Epithelial cell of proximal tubule (primary cell): ENCODE data around the gene ZNF33A. TPM values are rescaled to one million over a fixed set of nuclear protein-coding genes. Genes with fewer than 3 reads are reported as not detected.

Experiments
- DNase-seq: peaks from one replicate; pipeline ENCODE4 v3.0.0-alpha.2; 2011; ENCODE audit warnings: low read depth
- H3K4me3 ChIP-seq: 2 replicates; pipeline ENCODE4 v1.5.1; 2011; ENCODE audit warnings: low read depth, mild to moderate bottlenecking, low read length
- total RNA-seq: library from RNA; depleted of rRNA; stranded (reverse); fragments of >200 nt; gene quantifications from 2 replicates; pipeline ENCODE4 v1.2.3, GENCODE V29; 2015
- TF ChIP-seq, protein P1 (sequence below): conservative IDR thresholded peaks from 2 replicates; pipeline ENCODE4 v1.5.1; 2012; ENCODE audit warnings: low read depth, mild to moderate bottlenecking, low read length

ZNF33A gene
- total RNA-seq, 1 donor from 2014 or later, result 14.0 TPM

DNA sequence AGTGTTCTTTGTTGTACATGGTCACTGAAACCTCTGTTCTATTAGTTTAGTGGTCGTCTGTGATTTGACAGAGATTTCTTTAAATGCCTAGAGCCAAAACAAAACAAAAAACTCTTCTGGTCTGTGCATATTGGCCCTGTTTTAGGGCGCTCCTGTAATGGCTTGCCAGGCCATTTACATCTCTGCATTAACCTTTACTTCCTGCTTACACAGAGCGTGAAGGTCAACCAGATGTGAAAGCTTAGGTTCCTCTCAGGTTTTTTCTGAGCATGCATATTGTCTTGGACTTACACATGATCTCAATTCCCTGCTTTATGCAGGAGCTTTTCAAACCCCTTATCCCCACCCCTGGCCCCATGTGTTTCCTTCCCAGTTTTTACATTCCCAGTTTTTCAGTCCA lies 93.3 kb downstream of the ZNF33A start:
- TF ChIP-seq, protein P1, sequence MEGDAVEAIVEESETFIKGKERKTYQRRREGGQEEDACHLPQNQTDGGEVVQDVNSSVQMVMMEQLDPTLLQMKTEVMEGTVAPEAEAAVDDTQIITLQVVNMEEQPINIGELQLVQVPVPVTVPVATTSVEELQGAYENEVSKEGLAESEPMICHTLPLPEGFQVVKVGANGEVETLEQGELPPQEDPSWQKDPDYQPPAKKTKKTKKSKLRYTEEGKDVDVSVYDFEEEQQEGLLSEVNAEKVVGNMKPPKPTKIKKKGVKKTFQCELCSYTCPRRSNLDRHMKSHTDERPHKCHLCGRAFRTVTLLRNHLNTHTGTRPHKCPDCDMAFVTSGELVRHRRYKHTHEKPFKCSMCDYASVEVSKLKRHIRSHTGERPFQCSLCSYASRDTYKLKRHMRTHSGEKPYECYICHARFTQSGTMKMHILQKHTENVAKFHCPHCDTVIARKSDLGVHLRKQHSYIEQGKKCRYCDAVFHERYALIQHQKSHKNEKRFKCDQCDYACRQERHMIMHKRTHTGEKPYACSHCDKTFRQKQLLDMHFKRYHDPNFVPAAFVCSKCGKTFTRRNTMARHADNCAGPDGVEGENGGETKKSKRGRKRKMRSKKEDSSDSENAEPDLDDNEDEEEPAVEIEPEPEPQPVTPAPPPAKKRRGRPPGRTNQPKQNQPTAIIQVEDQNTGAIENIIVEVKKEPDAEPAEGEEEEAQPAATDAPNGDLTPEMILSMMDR, result no peak
- H3K4me3 ChIP-seq, result no peak overlapping the region
- no peak for DNase-seq

DNA sequence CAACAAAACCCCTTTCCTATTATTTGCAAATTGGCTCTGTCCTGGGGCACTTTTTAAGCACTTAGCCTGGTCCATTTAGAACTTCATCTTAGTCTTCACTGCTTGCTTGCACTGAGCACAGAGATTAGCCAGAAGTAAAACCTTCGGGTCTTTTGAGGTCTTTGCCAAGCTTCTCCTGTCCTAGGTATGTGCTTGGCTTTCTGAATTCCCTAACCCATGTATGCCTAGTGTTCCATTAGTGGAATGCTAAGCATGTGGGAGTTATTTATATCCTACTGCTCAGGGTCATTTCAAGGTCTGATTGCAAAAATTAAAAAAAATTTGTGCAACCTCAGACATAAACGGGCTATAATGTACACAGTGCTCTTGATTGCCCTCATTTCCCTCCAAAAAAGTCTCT lies 101.7 kb downstream of the ZNF33A start:
- no peak for DNase-seq
- no peak overlapping the region for H3K4me3 ChIP-seq
- TF ChIP-seq, protein P1, result no peak

Other genes with a start within 250 kb of the ZNF33A start
- gene ZNF248, start 153.1 kb upstream of the ZNF33A start, total RNA-seq, result 4.0 and 6.9 TPM in 2 replicates
- 1.4 and 2.5 TPM in 2 replicates for gene ZNF25, start 34.0 kb upstream of the ZNF33A start, total RNA-seq
- 3.7 and 12.5 TPM in 2 replicates for gene ZNF37A, start 83.7 kb downstream of the ZNF33A start, total RNA-seq